IMR-90 (cell line): ENCODE measurements around the gene PCP4. TPM values are rescaled to one million over a fixed set of nuclear protein-coding genes. Genes with fewer than 3 reads are reported as not detected.

Experiments
- ATAC-seq: fragments of 200-7000 bp; cut with Tn5 transposase; 2 replicates; pipeline ENCODE4 v1.9.1; 2020; ENCODE audit warnings: low read depth, mild to moderate bottlenecking, moderate library complexity
- BruUV-seq: library from RNA; stranded (reverse); fragments of 400-500 nt; replicated peaks from 2 replicates; lab custom pipeline; 2021; lab: Mats Ljungman, UMichigan
- CTCF ChIA-PET: fragments of 300-600 bp; formaldehyde crosslinking; extraction: SDS; loops from one replicate; lab custom pipeline; 2021; ENCODE audit warnings: antibody characterized with exemption; lab: Yijun Ruan, JAX
- POLR2A ChIA-PET: fragments of 300-600 bp; sonication (Branson Sonifier 250); formaldehyde crosslinking; loops from one replicate; lab custom pipeline; 2022; ENCODE audit warnings: antibody characterized with exemption; ENCODE audit not compliant: unreplicated experiment; lab: Charles Lee
- DNase-seq: peaks from one replicate; pipeline ENCODE4 v3.0.0; 2013
- H2AFZ ChIP-seq: replicated peaks from 2 replicates; pipeline ENCODE3; 2013; ENCODE audit warnings: low read length, mild to moderate bottlenecking; ENCODE audit not compliant: poor library complexity
- H2AK5ac ChIP-seq: 2 replicates; pipeline ENCODE4 v1.6.1; 2013; ENCODE audit warnings: low read depth, low read length, inconsistent platforms
- H2AK9ac ChIP-seq: replicated peaks from 2 replicates; pipeline ENCODE3; 2013; ENCODE audit warnings: mild to moderate bottlenecking, low read depth, low read length, moderate library complexity; ENCODE audit not compliant: poor library complexity
- H2BK120ac ChIP-seq: 2 replicates; pipeline ENCODE4 v1.6.1; 2013; ENCODE audit warnings: low read depth, low read length, inconsistent platforms
- H2BK15ac ChIP-seq: 3 replicates; pipeline ENCODE4 v1.6.1; 2013; ENCODE audit warnings: low read depth, low read length, inconsistent platforms
- H2BK20ac ChIP-seq: 2 replicates; pipeline ENCODE4 v1.6.1; 2013; ENCODE audit warnings: low read depth, mild to moderate bottlenecking, inconsistent platforms, low read length, moderate library complexity
- H2BK5ac ChIP-seq: 2 replicates; pipeline ENCODE4 v1.6.1; 2013; ENCODE audit warnings: mild to moderate bottlenecking, low read depth, low read length, inconsistent platforms; ENCODE audit not compliant: poor library complexity, severe bottlenecking
- H3K14ac ChIP-seq: replicated peaks from 2 replicates; pipeline ENCODE4 v1.6.1; 2013; ENCODE audit warnings: low read depth, low read length, inconsistent platforms
- H3K18ac ChIP-seq: 2 replicates; pipeline ENCODE4 v1.6.1; 2013; ENCODE audit warnings: low read depth, low read length, control low read depth
- H3K23ac ChIP-seq: 2 replicates; pipeline ENCODE4 v1.6.1; 2013; ENCODE audit warnings: low read depth, low read length, inconsistent platforms
- H3K27ac ChIP-seq: 2 replicates; pipeline ENCODE4 v1.5.1; 2013; ENCODE audit warnings: mild to moderate bottlenecking, control low read depth, low read length; ENCODE audit not compliant: insufficient read depth
- H3K27me3 ChIP-seq: 2 replicates; pipeline ENCODE4 v1.6.1; 2013; ENCODE audit warnings: low read length; ENCODE audit not compliant: control insufficient read depth, insufficient read depth
- H3K36me3 ChIP-seq: 2 replicates; pipeline ENCODE4 v1.6.1; 2013; ENCODE audit warnings: low read length, mixed read lengths; ENCODE audit not compliant: control insufficient read depth, insufficient read depth
- H3K4ac ChIP-seq: 2 replicates; pipeline ENCODE4 v1.6.1; 2013; ENCODE audit warnings: low read depth, low read length, inconsistent platforms
- H3K4me1 ChIP-seq: 2 replicates; pipeline ENCODE4 v1.6.1; 2013; ENCODE audit warnings: low read length, mixed read lengths; ENCODE audit not compliant: control insufficient read depth, insufficient read depth
- H3K4me2 ChIP-seq: 2 replicates; pipeline ENCODE4 v1.6.1; 2013; ENCODE audit warnings: low read depth, mild to moderate bottlenecking, control low read depth, low read length, moderate library complexity
- H3K4me3 ChIP-seq: 2 replicates; pipeline ENCODE4 v1.5.1; 2013; ENCODE audit warnings: low read depth, mild to moderate bottlenecking, control low read depth, low read length, moderate library complexity; ENCODE audit not compliant: insufficient read depth
- H3K56ac ChIP-seq: 2 replicates; pipeline ENCODE4 v1.6.1; 2013; ENCODE audit warnings: low read length, inconsistent platforms; ENCODE audit not compliant: insufficient read depth; ENCODE audit errors: extremely low read depth
- H3K79me1 ChIP-seq, 2 experiments: 2 replicates each; pipeline ENCODE4 v1.6.1; 2013; ENCODE audit warnings: low read length in 2 of 2, inconsistent platforms in 1 of 2, low read depth in 1 of 2
- H3K9ac ChIP-seq: 2 replicates; pipeline ENCODE4 v1.6.1; 2013; ENCODE audit warnings: low read depth, low read length, control low read depth
- H3K9me1 ChIP-seq: 2 replicates; pipeline ENCODE4 v1.6.1; 2013; ENCODE audit warnings: low read length, inconsistent platforms; ENCODE audit not compliant: insufficient read depth
- H3K9me3 ChIP-seq: 2 replicates; pipeline ENCODE4 v1.6.1; 2013; ENCODE audit warnings: low read length; ENCODE audit not compliant: control insufficient read depth, insufficient read depth
- H4K20me1 ChIP-seq: 2 replicates; pipeline ENCODE4 v1.6.1; 2013; ENCODE audit warnings: low read length, inconsistent platforms; ENCODE audit not compliant: insufficient read depth
- H4K5ac ChIP-seq: 2 replicates; pipeline ENCODE4 v1.6.1; 2013; ENCODE audit warnings: mild to moderate bottlenecking, low read depth, low read length, control low read depth
- H4K8ac ChIP-seq, 2 experiments: 2 replicates each; pipeline ENCODE4 v1.6.1; 2013; ENCODE audit warnings: low read depth in 2 of 2, low read length in 2 of 2, control low read depth in 1 of 2, inconsistent platforms in 1 of 2
- H4K91ac ChIP-seq: 2 replicates; pipeline ENCODE4 v1.6.1; 2013; ENCODE audit warnings: low read depth, low read length, inconsistent platforms; ENCODE audit not compliant: insufficient read depth
- BHLHE40 ChIP-seq: fragments of 150-350 bp; IDR thresholded peaks from 2 replicates; pipeline ENCODE4 v1.6.1; 2016; ENCODE audit warnings: mild to moderate bottlenecking, low read depth, low read length
- CHD1 ChIP-seq: IDR thresholded peaks from 2 replicates; pipeline ENCODE4 v1.6.1; 2012; ENCODE audit warnings: low read depth, low read length, improper control_type of control experiment
- MAFK ChIP-seq: IDR thresholded peaks from 2 replicates; pipeline ENCODE4 v1.6.1; 2012; ENCODE audit warnings: low read depth, low read length, improper control_type of control experiment
- MAZ ChIP-seq: IDR thresholded peaks from 2 replicates; pipeline ENCODE4 v1.6.1; 2012; ENCODE audit warnings: low read depth, mild to moderate bottlenecking, low read length, improper control_type of control experiment, moderate library complexity, borderline replicate concordance
- MXI1 ChIP-seq: IDR thresholded peaks from 2 replicates; pipeline ENCODE4 v1.6.1; 2012; ENCODE audit warnings: low read depth, mild to moderate bottlenecking, low read length, moderate library complexity, borderline replicate concordance
- NFE2L2 ChIP-seq: fragments of 150-350 bp; IDR thresholded peaks from 2 replicates; pipeline ENCODE4 v1.6.1; 2016; ENCODE audit warnings: low read depth, mild to moderate bottlenecking, low read length
- POLR2A ChIP-seq: IDR thresholded peaks from 2 replicates; pipeline ENCODE4 v1.6.1; 2012; ENCODE audit warnings: mild to moderate bottlenecking, low read depth, low read length
- RCOR1 ChIP-seq: IDR thresholded peaks from 2 replicates; pipeline ENCODE4 v1.6.1; 2012; ENCODE audit warnings: mild to moderate bottlenecking, low read length, improper control_type of control experiment; ENCODE audit not compliant: insufficient replicate concordance
- RFX5 ChIP-seq: IDR thresholded peaks from 2 replicates; pipeline ENCODE4 v1.8.0; 2012; ENCODE audit warnings: low read depth, mild to moderate bottlenecking, low read length, moderate library complexity
- SMC3 ChIP-seq: fragments of 150-350 bp; IDR thresholded peaks from 2 replicates; pipeline ENCODE4 v1.6.1; 2016; ENCODE audit warnings: low read depth, mild to moderate bottlenecking, antibody characterized with exemption, low read length, moderate library complexity
- WGBS, 2 experiments: methylation state at CpG; one replicate each; pipeline versions ENCODE4 v1.1.5 to v1.1.7; 2013; ENCODE audit warnings: missing lambda C conversion rate in 2 of 2; ENCODE audit not compliant: insufficient read length in 1 of 2; ENCODE audit errors: extremely low coverage in 2 of 2; 5-methylcytosine and 5-hydroxymethylcytosine counted together
- dilution Hi-C: fragments of 300-500 bp; cut with HindIII; formaldehyde crosslinking; loops from one replicate; pipeline ENCODE4 v1.14.3; 2018; ENCODE audit warnings: low sequenced_read_pairs; ENCODE audit not compliant: unreplicated experiment
- in situ Hi-C: fragments of 300-500 bp; cut with MboI; formaldehyde crosslinking; loops from 3 replicates; pipeline ENCODE4 v1.14.3; 2019; ENCODE audit warnings: low sequenced_read_pairs, inconsistent platforms, mixed read lengths
- intact Hi-C: fragments of 100-400 bp; cut with micrococcal nuclease; formaldehyde crosslinking; loops from 2 replicates; pipeline ENCODE4 v1.10.0; 2022
- polyA plus RNA-seq, 3 experiments: library from polyadenylated mRNA; depleted of rRNA; stranded (reverse); fragments of >200 nt; gene quantifications; 2 replicates each; pipeline ENCODE4 v1.2.3, GENCODE V29; 2012; ENCODE audit warnings: low replicate concordance in 1 of 3
- total RNA-seq: library from RNA; depleted of rRNA; stranded (reverse); fragments of >200 nt; gene quantifications from 2 replicates; pipeline ENCODE4 v1.2.3, GENCODE V29; 2012
- TF ChIP-seq, protein P1 (sequence below): fragments of 150-350 bp; IDR thresholded peaks from 2 replicates; pipeline ENCODE4 v1.6.1; 2017; ENCODE audit warnings: mild to moderate bottlenecking, antibody characterized with exemption, low read length, low read depth

PCP4 gene
- total and polyA plus RNA-seq, 2 of the 4 experiments (the other 2 are of a cell fraction): not detected

DNA sequence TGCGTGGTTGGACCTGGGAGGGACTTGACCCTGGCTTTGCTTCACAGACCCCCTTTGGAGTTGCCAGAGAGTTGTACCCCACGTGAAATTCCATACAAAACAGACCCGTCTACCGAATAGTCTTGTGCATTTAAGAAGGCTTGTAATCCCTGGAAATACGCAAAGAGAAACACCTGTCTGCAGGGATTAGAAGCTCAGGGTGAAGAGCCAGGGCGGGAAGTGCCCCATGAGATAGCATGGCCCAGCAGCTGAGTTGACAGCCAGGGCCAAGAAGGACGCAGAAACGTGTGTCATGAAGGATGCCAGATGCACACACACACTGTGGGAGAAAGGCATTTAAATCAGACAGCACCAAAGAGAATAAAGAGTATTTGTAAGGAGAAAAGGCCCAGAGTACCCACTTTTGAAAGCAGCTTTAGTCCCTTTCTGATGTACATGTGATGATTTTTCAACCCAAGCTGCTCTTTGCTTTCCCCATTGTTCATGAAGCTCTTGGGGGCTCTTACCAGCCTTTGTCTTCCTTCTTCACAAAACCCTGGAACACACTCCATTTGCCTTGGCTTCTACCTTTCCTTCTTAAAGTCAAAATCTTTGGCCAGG, 46.6 kb downstream of the PCP4 start:
- no peak for TF ChIP-seq BHLHE40
- no peak for TF ChIP-seq POLR2A
- TF ChIP-seq CHD1: no peak
- TF ChIP-seq NFE2L2: no peak
- no peak for TF ChIP-seq RCOR1
- TF ChIP-seq SMC3: no peak
- TF ChIP-seq, protein P1, sequence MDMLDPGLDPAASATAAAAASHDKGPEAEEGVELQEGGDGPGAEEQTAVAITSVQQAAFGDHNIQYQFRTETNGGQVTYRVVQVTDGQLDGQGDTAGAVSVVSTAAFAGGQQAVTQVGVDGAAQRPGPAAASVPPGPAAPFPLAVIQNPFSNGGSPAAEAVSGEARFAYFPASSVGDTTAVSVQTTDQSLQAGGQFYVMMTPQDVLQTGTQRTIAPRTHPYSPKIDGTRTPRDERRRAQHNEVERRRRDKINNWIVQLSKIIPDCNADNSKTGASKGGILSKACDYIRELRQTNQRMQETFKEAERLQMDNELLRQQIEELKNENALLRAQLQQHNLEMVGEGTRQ: no peak
- TF ChIP-seq RFX5: no peak
- no peak for TF ChIP-seq MAFK
- no peak for TF ChIP-seq MAZ
- TF ChIP-seq MXI1: no peak
- no peak overlapping the region for H2BK5ac ChIP-seq
- DNase-seq (no peak), ATAC-seq (no peak)
- H2AK9ac ChIP-seq: no peak overlapping the region
- H4K8ac ChIP-seq: no peak overlapping the region
- H3K9me3 ChIP-seq: peaks cover 28% of the 10 kb centered on the region
- no peak overlapping the region for H2AFZ ChIP-seq
- dilution Hi-C loops (no loop called here), in situ Hi-C loops (no loop called here), intact Hi-C loops (no loop called here)
- H3K4ac ChIP-seq: no peak overlapping the region
- ChIA-PET CTCF (interaction anchor here (0.7 kb wide), 1 partner anchor 12 kb away, joined by 3 read pairs; no protein-coding TSS in a partner anchor), POLR2A (no interaction called here)
- H3K14ac ChIP-seq: no peak overlapping the region
- H3K27ac ChIP-seq: no peak overlapping the region
- H3K4me2 ChIP-seq: no peak overlapping the region
- no TSS peak for BruUV-seq
- H3K4me1 ChIP-seq: no peaks in the 10 kb centered on the region
- H4K91ac ChIP-seq: no peak overlapping the region
- no peak overlapping the region for H3K23ac ChIP-seq
- WGBS, 2 experiments: no CpG with 5 or more reads among the region's 8 CpGs
- no peak overlapping the region for H3K9ac ChIP-seq
- no peaks in the 10 kb centered on the region for H3K36me3 ChIP-seq
- no peaks in the 10 kb centered on the region for H3K79me1 ChIP-seq
- no peaks in the 10 kb centered on the region for H3K27me3 ChIP-seq
- H2BK20ac ChIP-seq: no peak overlapping the region
- no peaks in the 10 kb centered on the region for H3K9me1 ChIP-seq
- no peak overlapping the region for H2BK15ac ChIP-seq
- no peak overlapping the region for H3K4me3 ChIP-seq
- H4K20me1 ChIP-seq: no peaks in the 10 kb centered on the region
- no peak overlapping the region for H3K56ac ChIP-seq
- H3K18ac ChIP-seq: no peak overlapping the region
- H4K5ac ChIP-seq: no peak overlapping the region
- H2BK120ac ChIP-seq: no peak overlapping the region
- H2AK5ac ChIP-seq: no peak overlapping the region
